GM10266 (cell line): ENCODE measurements around the gene EMID1.

Experiments
- DNase-seq: peaks from one replicate; pipeline ENCODE4 v3.0.0; 2012; ENCODE audit errors: extremely low spot score
- TF ChIP-seq, protein P1 (sequence below): IDR thresholded peaks from 2 replicates; pipeline ENCODE4 v1.5.1; 2012; ENCODE audit warnings: mild to moderate bottlenecking, low read depth; ENCODE audit not compliant: control insufficient read depth, insufficient read depth; ENCODE audit errors: missing control alignments

Gene EMID1

DNA sequence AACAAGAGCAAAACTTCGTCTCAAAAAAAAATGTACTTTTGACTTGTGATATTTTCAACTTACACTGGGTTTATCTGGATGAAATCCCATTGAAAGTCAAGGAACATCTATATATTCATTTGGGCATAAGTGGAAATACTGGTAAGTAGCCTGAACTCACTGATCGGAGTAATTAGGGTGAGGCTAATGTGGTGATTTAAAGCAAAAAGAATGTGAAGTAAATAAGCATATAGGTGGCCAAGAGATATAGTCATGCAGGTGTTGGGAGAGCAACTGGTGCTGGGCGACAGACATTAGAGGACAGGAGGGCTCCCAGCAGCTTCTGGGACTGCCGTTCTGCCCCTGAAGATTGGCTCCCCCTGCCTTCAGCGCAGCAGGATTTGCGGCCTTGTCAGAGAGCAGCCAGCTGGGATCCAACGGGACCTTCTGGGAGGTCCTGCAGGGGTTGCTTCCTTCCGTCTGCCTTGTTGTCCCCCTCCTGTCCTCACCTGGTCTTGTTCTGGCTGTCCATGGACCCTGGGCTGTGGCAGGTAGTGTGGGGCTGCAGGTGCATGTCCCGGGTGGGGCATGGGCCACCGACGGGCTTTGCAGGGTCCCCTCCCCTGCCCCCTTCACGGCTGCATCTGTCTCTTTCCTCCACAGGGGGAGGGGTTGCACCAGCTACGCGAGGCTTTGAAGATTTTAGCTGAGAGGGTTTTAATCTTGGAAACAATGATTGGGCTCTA, 48.0 kb downstream of the EMID1 start:
- TF ChIP-seq, protein P1, sequence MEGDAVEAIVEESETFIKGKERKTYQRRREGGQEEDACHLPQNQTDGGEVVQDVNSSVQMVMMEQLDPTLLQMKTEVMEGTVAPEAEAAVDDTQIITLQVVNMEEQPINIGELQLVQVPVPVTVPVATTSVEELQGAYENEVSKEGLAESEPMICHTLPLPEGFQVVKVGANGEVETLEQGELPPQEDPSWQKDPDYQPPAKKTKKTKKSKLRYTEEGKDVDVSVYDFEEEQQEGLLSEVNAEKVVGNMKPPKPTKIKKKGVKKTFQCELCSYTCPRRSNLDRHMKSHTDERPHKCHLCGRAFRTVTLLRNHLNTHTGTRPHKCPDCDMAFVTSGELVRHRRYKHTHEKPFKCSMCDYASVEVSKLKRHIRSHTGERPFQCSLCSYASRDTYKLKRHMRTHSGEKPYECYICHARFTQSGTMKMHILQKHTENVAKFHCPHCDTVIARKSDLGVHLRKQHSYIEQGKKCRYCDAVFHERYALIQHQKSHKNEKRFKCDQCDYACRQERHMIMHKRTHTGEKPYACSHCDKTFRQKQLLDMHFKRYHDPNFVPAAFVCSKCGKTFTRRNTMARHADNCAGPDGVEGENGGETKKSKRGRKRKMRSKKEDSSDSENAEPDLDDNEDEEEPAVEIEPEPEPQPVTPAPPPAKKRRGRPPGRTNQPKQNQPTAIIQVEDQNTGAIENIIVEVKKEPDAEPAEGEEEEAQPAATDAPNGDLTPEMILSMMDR = no peak
- DNase-seq = no peak

DNA sequence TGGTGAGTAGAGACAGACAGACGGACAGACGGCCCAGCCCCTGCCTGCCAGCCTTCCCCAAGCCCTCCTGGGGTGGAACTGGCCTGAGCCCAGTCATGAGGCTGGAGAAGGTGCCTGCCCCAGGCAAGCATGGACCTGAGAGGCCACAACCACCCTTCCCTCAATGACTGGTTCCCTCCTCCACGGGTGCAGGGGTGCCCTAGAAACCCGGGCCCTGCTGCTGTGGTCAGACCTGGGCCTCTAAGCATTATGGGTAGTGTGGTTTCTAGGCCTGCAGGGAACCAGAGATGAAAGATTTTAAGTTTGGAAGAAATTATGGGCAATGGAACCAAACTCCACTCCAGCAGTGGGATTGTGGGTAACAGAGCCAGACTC, 48.6 kb downstream of the EMID1 start:
- DNase-seq = no peak
- TF ChIP-seq, protein P1 = no peak

- DNase-seq = no peak
- TF ChIP-seq, protein P1 = no peak
These were observed 49.4 kb downstream of the EMID1 start for GRCh38 chr22:29255064-29255621.

- TF ChIP-seq, protein P1 = no peak
- DNase-seq = peak; percentile 9
These were observed 51.1 kb downstream of the EMID1 start for GRCh38 chr22:29256606-29257325.

- peak; percentile 8 for DNase-seq
These were observed 52.1 kb downstream of the EMID1 start for GRCh38 chr22:29257751-29258181.

GRCh38 chr22:29258407-29259252, 52.9 kb downstream of the EMID1 start:
- DNase-seq = peak; percentile 13

More at GRCh38 chr22:29257751-29258181, 52.1 kb downstream of the EMID1 start:
- TF ChIP-seq, protein P1 = no peak

More at GRCh38 chr22:29258407-29259252, 52.9 kb downstream of the EMID1 start:
- TF ChIP-seq, protein P1 = no peak
